ENCODE measurements around the gene ADGRA1.
"Not testable (repeated sequence)": the region's sequence is repeated elsewhere in the genome, so short reads cannot be mapped to it uniquely, and the experiment has no call there.

The ADGRA1 gene

DNA sequence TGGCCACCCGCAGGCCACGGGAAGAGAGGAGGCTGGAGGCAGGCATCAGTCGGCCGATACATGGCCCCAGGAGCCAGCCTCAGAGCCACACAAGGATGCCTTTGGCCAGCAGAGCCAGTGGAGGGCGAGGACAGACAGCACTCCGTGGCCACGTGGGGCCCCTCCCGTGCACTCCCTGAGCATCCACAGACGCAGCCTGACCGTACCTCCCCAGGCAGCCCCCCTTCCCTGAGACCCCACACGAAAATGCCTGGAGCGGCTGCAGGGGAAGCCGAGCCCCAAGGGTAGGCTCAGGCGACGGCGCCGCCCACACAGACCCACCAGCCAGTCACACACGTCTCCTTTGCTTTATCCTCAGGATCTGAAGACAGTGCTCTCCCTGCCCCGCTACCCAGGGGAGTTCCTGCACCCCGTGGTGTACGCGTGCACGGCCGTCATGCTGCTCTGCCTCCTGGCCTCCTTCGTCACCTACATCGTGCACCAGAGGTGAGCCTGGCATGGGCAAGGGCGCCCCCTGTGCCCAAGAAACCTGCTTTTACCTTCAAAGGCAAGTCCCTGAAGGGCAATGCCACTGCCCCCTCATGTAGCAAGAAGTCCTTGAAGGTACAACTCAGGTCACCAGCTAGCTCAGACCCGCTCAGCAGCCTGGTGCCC is 9.0 kb downstream of the ADGRA1 start:
- DNase-seq = no peak

DNA sequence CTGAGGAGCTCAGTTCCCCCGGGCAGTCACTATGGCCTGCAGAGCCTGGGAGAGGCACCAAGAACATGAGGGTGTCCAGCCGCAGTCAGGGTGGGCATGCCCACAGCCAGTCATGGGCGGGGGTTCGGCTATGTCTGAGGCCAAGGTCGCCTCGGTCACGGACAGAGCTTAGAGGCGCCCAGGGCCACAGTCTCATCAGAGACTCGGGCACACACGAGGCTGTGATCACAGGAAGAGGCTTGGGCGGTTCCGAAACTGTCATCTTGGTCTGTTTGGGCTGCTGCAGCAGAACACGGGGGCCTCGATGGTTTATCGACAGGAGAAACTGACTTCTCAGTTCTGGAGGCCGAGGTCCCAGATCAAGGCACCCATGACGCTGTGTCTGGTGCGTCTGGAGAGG is 9.7 kb downstream of the ADGRA1 start:
- DNase-seq = no peak

DNA sequence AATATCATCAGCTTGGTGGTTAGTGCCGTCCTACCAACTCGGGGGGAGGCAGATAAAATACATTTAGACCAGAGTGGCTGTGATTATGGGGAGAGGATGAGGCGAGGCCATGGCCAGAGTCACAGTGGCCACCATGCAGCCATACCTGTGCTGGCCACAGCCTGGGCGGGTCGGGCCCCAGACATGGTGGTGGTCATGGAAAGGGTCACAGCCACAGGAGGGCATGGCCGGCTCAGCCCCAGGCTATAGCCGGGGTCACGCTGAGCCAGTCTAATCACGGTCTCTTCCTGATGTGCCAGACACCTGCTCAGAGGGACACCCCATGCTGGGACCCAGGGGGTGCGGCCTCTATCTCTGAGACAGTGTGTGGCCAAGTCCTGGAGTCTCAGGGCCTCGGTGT is 10.2 kb downstream of the ADGRA1 start:
- DNase-seq = no peak

DNA sequence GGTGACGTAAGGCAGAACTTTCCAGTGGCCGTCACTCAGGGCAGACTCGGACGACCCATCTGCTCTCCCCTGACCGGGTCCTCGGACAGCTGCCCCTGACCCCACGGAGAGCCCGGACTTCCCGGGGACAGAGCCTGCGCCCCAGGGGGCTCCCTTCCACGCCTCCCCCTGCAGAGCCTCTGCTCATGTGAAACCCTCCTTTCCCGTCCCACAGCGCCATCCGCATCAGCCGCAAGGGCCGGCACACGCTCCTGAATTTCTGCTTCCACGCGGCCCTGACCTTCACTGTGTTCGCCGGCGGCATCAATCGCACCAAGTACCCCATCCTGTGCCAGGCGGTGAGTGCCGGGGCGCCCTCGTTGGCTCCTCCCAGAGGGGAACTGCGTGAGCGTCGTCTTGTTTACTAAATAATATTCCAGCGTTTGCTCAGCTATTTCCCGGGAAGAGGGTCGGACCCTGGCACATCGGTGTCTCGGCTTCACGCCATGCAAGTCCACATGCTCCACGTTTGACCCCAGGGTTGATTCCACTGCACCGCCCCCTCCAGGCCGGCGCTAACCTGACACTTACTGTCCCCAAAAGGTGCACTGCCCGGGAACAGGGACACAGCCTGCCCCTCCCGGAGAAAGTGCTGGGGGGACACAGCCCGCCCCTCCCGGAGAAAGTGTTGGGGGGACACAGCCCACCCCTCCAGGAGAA is 10.9 kb downstream of the ADGRA1 start:
- DNase-seq = no peak

DNA sequence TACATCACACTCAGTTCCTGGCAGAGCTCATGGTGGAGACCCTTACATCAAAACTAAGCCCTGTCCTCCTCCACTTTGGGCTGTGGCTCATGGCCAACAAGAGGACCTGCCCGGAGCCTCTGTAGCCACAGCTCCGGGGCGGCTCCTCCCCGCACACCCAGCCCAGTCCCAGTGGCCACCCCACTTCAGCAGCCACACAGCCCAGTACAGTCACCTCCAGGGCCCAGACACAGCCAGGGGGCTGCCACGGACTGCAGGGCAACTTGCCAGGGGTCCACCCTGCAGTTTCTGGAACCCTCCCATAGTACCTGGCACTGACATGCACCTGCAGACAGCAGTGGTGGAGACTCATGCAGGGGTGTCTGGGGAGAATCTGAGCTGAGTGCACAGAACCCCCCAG is 11.8 kb downstream of the ADGRA1 start:
- no peak for DNase-seq

DNA sequence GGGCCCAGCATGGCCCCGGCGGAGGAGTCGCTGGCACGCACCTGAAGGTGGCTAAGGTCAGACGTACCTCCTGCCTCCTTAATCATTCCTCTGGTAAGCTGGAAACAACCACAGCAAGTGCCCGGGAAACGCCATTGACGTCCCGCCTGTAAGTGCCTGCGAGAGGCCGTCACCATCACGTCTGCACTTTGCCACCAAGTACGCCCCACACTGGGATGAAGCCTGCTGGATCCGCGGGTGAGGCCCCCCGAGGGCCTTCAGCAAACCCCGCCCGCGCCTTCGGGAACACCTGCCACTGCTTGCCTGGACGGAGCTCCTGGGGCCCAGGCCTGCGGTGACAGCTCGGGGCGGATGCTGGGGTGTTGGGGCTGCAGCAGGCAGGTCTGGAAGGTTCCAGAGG is 12.5 kb downstream of the ADGRA1 start:
- no peak for DNase-seq

DNA sequence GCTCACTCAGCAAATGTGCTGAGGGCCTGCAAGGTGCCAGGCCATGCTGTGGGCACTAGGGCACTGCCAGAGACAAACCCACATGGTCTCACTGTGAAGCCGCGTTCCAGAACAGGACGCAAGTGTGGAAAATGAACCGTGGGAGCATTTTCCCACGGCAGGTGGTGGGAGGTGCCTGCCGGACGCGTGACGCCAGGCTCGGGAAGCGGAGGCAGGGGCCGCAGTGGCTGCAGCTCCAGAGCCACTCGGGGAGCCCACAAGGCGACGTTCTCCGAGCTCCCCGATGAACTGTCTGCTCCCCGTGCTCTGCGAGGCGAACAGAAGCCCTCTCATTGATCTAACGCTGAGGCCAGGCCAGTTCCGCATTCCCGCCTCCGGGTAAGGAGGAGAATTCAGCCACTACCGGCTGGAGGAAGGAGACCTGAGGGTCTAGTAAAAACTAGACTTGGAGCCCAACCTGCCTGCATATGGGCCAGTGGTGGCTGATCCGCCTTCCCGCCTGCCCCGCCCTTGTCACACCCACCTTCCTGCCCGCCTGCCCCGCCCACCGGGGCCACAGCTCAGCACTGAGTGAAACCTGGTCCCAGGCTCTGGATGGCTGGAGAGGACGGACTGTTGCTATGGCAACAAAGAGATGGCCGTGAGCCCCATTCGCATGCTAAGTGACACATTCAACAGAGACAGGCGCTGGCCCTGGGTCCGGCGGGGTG is 13.1 kb downstream of the ADGRA1 start:
- peak in 1 of 2 donors; percentile 27 for DNase-seq

DNA sequence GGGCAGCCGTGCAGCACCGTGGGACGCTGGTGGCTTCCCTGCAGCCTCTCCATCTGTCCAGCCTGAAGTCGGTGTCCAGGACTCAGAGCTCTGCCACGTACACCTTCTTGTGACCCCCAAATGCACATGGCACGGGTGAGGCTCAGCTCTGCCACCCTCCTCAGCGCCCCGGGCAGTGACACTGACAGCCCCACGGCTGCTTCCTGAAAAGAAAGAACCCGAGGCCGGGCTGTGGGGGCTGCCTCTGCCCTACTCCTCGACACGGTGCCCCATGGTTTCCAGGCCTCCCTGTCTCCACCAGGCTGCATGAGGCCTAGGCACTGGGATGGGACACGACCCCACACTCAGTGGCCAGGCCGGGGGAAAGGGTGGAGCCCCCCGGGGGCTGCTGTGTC is 13.7 kb downstream of the ADGRA1 start:
- no peak for DNase-seq

DNA sequence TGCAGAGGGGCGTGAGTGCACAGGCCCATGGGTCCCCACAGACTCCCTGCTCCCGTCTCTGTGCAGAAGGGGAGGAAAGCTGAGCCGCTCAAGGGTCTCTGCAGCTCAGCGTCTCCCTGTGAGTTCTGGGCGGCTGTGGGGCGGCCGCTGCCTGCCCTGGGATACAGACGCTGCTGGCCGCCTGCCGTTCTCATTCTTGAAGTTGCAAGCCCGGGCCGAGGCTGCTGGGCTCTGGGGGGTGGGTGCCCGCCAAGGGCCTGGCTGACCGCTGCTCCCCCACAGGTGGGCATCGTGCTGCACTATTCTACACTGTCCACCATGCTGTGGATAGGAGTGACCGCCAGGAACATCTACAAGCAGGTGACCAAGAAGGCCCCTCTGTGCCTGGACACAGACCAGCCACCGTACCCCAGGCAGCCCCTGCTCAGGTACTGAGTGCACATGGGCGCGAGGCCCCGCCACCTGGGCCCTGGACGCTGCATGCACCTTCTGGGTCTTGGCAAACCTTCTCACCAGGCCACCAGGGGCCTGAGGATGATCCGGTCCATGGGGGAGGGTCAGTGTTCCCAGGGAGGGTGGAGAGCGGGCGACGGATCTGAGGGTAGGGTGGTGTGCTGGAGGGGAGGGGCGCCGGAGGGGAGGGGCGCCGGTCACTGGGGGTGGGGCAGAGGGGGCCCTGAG is 14.8 kb downstream of the ADGRA1 start:
- DNase-seq = no peak

DNA sequence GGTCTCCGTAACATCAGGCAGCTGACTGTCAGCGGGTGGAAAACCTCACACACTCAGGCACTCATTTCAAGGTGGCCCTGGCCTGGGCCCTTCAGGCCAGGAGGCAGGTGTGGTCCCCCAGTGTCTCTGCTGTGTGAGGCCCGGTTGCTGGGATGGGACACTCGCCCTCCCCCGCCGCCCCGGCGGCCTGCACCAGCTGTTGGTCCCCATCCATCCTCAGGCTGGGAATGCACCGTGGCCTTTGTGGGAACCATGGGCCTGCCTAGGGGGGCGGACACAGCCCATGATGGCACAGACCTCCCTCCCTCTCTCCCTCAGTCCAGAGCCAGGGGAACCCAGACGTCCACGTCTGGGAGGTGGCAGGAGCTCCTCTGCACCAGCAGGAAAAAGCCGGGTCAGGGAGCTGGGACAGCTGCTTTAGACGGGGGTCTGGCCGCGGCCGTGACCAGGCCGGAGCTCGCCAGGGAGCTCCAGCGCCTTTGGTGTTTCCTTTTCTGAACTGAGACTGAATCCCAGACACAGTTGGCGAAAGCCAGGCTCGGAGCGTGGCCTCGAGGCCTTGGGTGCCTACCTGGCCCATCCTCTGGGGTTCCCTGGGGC is 15.7 kb downstream of the ADGRA1 start:
- no peak for DNase-seq

DNA sequence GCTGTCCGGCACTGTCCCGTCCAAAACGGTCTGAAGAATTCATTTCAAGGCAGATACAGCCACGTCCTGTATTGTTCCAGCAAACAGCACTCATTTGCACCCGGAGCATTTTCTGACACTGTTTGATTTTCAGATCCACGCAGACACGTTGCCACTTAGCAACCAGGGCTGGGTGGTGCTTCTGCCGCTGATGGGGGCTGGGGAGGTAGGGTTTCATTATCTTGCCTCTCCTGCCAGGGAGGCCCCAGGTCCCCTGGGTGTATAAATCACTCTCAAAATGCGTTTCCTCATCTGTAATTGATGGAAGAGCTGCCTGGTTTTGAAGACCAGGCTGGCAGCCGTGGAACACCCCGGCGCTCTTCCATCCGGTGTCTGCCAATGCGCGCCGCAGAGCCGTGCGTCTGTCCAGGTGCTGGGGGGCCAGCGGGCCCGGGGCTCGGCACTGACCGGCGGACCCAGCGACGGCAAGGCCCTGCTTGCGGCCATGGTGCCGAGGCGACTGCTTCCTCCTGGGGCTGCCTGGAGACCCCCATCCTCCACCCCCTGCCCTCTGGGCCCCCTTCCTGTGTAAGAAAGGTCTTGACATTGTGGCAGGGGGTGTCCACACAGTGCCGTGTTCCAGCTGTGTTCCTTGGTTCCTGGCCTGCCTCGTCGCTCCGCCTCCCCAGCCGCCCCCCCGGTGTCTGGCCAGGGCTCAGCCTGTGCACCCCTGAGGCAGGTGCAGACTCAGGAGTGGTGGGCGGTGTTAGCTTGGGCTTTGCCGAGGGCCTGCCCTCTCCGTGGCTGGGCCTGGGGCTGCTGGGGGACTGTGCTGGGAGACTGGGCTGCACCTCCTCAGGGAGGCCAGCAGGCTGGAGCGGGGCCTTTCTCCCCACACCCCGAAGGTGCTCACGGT is 16.6 kb downstream of the ADGRA1 start:
- DNase-seq = no peak

DNA sequence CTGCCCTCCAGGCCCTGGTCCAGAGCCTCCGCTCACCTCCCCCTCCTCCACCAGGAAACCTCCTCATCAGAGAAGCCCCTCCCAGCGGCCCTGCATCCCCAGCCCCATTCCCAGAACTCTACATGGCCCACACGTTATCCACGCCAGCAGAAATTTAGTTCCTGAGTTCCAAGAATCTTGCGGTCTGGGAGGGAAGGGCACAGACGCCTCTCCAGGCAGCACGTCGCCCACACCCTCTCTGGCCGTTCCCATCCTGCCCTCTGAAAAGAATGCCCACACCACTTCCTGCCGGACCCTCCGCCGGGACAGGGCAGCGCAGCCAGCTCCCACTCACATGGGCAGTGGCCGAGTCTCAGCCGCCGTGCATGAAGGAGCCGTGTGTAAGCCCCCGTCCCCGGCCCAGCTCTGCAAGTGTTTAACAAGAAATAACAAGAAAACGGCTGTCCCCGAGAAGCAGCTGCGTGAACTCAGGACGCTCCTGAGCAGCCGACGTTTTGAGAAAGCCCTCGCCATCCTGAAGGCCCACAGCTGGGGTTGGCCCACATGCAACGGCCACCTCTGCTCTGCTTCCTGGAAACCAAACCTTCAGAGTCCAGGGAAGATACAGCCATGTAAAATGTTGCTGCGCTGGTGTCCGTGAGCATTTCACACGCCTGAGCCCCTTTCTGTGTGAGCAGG is 17.4 kb downstream of the ADGRA1 start:
- no peak for DNase-seq

DNA sequence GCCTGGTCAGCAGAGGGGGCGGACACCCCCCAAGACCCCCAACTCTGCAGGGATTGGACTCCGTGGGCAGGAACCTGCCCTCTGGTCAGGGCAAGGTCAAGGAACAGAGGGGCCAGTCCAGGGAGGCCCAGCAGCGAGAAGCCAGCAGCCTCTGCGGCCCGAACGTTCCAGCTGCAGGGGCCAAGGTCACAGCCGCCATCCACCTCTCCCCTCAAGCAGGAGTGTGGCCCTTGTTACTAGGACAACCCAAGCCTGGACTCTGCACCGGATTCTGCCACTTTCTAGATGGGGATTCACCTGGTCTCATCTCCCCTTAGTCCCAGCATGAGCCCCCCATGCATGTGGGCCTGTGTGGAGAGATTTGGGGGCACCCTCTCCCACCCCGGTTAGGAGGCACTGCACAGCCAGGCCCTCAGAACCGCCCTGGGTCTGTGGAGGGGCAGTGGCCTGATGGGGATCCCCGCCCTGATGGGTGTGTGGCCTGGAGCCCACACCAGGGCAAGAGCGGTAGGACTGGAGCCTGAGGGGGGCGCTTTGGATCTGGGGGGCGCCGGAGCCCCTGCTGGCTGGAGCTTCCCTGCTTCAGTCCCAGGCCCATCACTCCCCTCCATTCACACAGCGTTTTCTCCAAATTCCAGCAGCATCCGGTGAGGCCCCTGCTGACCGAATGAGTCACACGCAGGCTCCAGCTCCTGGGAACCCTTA is 18.1 kb downstream of the ADGRA1 start:
- no peak for DNase-seq

DNA sequence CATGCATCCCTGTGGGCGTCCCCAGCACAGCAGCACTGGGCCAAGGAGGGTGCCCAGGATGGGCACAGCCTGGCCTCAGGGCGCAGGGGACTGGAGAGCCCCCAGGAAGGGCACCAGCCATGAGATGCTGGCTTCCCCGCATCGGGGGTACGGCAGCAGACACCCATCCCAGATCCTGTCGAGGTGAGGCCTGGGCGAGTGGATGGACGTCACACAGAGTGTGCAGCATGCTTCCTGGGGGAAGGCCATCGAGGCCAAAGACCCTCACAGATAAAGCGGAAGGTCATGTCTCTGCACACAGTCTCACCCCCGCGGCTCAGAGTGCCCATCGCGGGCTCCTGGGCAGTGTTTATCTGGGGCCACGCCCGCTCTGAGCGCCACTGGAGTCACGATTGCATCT is 18.8 kb downstream of the ADGRA1 start:
- DNase-seq = no peak

DNA sequence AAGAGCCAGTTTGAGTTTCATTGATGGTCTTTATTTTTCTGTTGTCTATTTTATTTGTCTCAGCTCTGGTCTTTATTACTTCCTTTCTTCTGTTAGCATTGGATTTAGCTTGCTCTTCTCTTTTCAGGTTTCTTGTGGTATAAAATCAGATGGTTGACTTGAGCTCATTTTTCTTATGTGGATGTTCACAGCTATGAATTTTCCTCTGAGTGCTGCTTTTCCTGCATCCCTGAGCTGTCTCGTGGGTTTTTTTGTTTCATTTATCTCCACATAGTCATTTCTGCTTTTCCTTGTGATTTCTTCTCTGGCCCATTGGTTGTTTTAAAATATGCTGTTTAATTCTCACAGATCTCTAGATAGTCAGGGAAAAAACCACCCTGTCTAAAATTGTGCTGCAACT is 19.7 kb downstream of the ADGRA1 start:
- DNase-seq = no peak

DNA sequence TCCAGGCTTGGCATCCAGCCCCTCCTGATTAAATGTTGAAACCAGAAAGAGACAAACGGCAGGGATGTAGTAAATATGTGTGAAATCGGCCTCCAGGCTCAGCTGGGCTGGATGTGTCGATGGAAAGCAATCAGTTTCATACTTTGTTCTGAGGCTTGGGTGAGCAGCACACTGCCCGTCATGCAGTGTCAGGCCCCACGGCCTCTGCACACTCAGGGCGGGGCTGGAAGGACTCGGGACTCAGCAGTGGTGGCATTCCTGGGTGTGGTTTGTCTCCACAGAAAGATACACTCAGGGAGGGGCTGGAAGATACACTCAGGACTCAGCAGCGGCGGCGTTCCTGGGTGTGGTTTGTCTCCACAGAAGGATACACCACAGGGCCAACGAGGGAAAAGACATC is 22.0 kb downstream of the ADGRA1 start:
- DNase-seq = no peak

DNA sequence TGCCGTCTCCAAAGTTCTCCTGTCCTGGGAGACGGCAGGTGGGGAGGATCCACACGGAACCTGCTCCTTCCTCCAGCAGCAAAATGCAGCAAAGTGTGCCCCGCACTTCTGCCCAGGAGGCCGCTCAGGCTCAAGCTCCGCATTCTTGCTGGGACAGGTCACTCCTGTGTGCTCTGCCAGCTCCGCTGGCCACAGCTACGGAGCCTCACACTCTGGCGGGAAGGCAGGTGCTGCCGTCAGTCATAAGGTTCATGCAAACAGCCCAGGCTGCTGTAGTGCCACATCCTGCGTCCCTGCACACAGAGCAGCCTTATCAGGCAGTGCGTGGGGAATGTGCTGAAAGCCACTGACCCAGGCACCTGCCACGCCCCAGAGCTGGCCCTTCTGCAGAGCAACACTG is 22.4 kb downstream of the ADGRA1 start:
- no peak for DNase-seq

DNA sequence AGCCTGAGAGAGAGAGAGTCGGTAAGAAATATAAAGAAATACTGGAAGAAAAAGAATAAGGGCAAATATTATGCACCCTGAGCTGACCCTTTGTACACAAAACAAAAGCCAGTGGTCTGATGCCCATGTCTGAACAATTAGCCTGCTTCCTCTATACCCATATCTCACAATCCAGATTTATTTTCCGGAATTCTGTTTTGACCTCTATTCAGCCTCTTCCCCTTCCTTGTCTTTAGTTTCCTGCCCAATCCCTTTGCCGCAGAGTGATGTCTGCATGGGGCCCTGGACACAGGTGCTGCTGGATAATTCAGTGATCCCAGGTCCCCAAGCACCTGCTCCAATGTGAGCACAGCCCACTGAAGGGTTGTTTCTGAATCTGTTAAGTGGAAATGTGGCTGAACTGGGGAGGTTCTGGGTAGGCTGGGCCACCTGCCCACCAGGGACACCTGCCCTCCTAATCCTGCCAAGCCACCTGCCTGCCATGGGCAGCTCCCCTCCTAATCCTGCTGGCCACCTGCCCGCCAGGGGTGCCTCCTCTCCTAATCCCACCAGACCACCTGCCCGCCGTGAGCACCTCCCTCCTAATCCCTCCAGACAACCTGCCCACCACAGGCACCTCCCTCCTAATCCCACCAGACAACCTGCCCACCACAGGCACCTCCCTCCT is 23.0 kb downstream of the ADGRA1 start:
- no peak for DNase-seq

DNA sequence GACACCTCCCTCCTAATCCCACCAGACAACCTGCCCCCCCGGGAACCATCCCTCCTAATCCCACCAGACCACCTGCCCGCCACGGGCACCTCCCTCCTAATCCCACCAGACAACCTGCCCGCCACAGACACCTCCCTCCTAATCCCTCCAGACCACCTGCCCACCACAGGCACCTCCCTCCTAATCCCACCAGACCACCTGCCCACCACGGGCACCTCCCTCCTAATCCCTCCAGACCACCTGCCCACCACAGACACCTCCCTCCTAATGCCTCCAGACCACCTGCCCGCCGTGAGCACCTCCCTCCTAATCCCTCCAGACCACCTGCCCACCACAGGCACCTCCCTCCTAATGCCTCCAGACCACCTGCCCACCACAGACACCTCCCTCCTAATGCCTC is 23.9 kb downstream of the ADGRA1 start:
- DNase-seq = not testable (repeated sequence)

All from inflammatory macrophage (primary cell).